Measurements from ENCODE around the gene ABCC12.
A peak's percentile ranks its signal among the peaks of the same experiment; 100 is the strongest.

The ABCC12 gene

GRCh38 chr16:48165961-48166578 is 10.3 kb upstream of the ABCC12 start:
- DNase-seq, result no peak

- DNase-seq, result peak; percentile 89
These were observed 9.3 kb upstream of the ABCC12 start for GRCh38 chr16:48164907-48165715.

- DNase-seq, result no peak
These were observed 7.1 kb upstream of the ABCC12 start for GRCh38 chr16:48162839-48163410.

GRCh38 chr16:48161906-48162305 is 6.1 kb upstream of the ABCC12 start:
- DNase-seq, result no peak

GRCh38 chr16:48160575-48160974 is 4.8 kb upstream of the ABCC12 start:
- no peak for DNase-seq

GRCh38 chr16:48158296-48158695 is 2.5 kb upstream of the ABCC12 start:
- DNase-seq, result peak; percentile 71

GRCh38 chr16:48157794-48158193 is 2.0 kb upstream of the ABCC12 start:
- no peak for DNase-seq

- no peak for DNase-seq
These were observed 1.5 kb upstream of the ABCC12 start for GRCh38 chr16:48157302-48157701.

- DNase-seq, result peak; percentile 93
These were observed 1.0 kb upstream of the ABCC12 start for GRCh38 chr16:48156790-48157209.

GRCh38 chr16:48153774-48154173 is 2.0 kb downstream of the ABCC12 start:
- no peak for DNase-seq

- no peak for DNase-seq
These were observed 3.6 kb downstream of the ABCC12 start for GRCh38 chr16:48152226-48152625.

- no peak for DNase-seq
These were observed 5.1 kb downstream of the ABCC12 start for GRCh38 chr16:48150707-48151106.

- DNase-seq, result no peak
These were observed 9.1 kb downstream of the ABCC12 start for GRCh38 chr16:48146710-48147109.

- no peak for DNase-seq
These were observed 9.7 kb downstream of the ABCC12 start for GRCh38 chr16:48146131-48146530.

GRCh38 chr16:48143812-48144368 is 11.9 kb downstream of the ABCC12 start:
- no peak for DNase-seq

GRCh38 chr16:48140821-48141220 is 15.0 kb downstream of the ABCC12 start:
- no peak for DNase-seq

GRCh38 chr16:48139517-48139916 is 16.3 kb downstream of the ABCC12 start:
- no peak for DNase-seq

- DNase-seq, result no peak
These were observed 17.2 kb downstream of the ABCC12 start for GRCh38 chr16:48138543-48138942.

- no peak for DNase-seq
These were observed 18.0 kb downstream of the ABCC12 start for GRCh38 chr16:48137822-48138221.

- DNase-seq, result no peak
These were observed 19.0 kb downstream of the ABCC12 start for GRCh38 chr16:48136547-48137360.

GRCh38 chr16:48133455-48134211 is 22.2 kb downstream of the ABCC12 start:
- DNase-seq, result peak; percentile 8

GRCh38 chr16:48132696-48133095 is 23.1 kb downstream of the ABCC12 start:
- no peak for DNase-seq
